Esophagus (tissue), 2 donors: ENCODE measurements around the gene GPR22. TPM values are rescaled to one million over a fixed set of nuclear protein-coding genes. Genes with fewer than 3 reads are reported as not detected.
A peak's percentile ranks its signal among the peaks of the same experiment; 100 is the strongest.

Experiments used
- H3K27ac ChIP-seq, 2 donors: one replicate each; pipeline ENCODE4 v1.5.1; 2013; ENCODE audit warnings: low read depth in 2 of 2, mild to moderate bottlenecking in 2 of 2, inconsistent platforms in 1 of 2, low read length in 1 of 2, moderate library complexity in 1 of 2
- H3K27me3 ChIP-seq, 2 donors: one replicate each; pipeline ENCODE4 v1.6.1; 2013; ENCODE audit warnings: low read length in 2 of 2, control low read depth in 1 of 2, mild to moderate bottlenecking in 1 of 2; ENCODE audit not compliant: insufficient read depth in 2 of 2, control insufficient read depth in 1 of 2
- H3K36me3 ChIP-seq, 2 donors: one replicate each; pipeline ENCODE4 v1.6.1; 2013; ENCODE audit warnings: low read length in 1 of 2; ENCODE audit not compliant: control insufficient read depth in 2 of 2, insufficient read depth in 2 of 2
- H3K4me1 ChIP-seq, 2 donors: one replicate each; pipeline ENCODE4 v1.6.1; 2013; ENCODE audit warnings: low read length in 1 of 2; ENCODE audit not compliant: control insufficient read depth in 2 of 2, insufficient read depth in 2 of 2
- H3K4me3 ChIP-seq, 2 donors: one replicate each; pipeline ENCODE4 v1.5.1; 2013; ENCODE audit warnings: low read length in 2 of 2, mild to moderate bottlenecking in 2 of 2, low read depth in 1 of 2, moderate library complexity in 1 of 2
- H3K9me3 ChIP-seq, 2 donors: one replicate each; pipeline ENCODE4 v1.6.1; 2013; ENCODE audit warnings: mild to moderate bottlenecking in 2 of 2, low read depth in 1 of 2, low read length in 1 of 2, moderate library complexity in 1 of 2; ENCODE audit not compliant: control insufficient read depth in 2 of 2, insufficient read depth in 1 of 2
- WGBS, 2 donors: extraction: QIAGEN DNeasy Blood & Tissue Kit; methylation state at CpG; one replicate each; pipeline ENCODE4 v1.1.7; 2013; 5-methylcytosine and 5-hydroxymethylcytosine counted together
- polyA plus RNA-seq, 2 donors: library from polyadenylated mRNA; stranded (reverse); fragments of 200-250 nt; gene quantifications; one replicate each; pipeline ENCODE4 v1.2.3, GENCODE V29; 2013
- donor health status: healthy with polysubstance abuse.
- donor health status: Bipolar disorder and iron deficiency.

Gene GPR22
- polyA plus RNA-seq, 2 donors, result not detected

- no peak overlapping the region for H3K27ac ChIP-seq
- H3K27me3 ChIP-seq, result no peaks in the 10 kb centered on the region
- peaks cover 0 to 2% of the 10 kb centered on the region in 2 donors for H3K36me3 ChIP-seq
- H3K4me3 ChIP-seq, result no peak overlapping the region
- H3K9me3 ChIP-seq, result no peaks in the 10 kb centered on the region
- no peaks in the 10 kb centered on the region for H3K4me1 ChIP-seq
These were observed 25.7 kb downstream of the GPR22 start for GRCh38 chr7:107495516-107495915.

GRCh38 chr7:107499731-107500130 lies 29.9 kb downstream of the GPR22 start:
- Histone ChIP-seq H3K27me3 (no peaks in the 10 kb centered on the region), H3K27ac (no peak overlapping the region), H3K4me3 (no peak overlapping the region), H3K4me1 (no peaks in the 10 kb centered on the region), H3K9me3 (no peaks in the 10 kb centered on the region), H3K36me3 (peaks cover 0 to 2% of the 10 kb centered on the region in 2 donors)
- 82 to 86% methylated on average over 4 of the region's 4 CpGs for WGBS, 2 donors

GRCh38 chr7:107501593-107501992 lies 31.7 kb downstream of the GPR22 start:
- peaks cover 0 to 1% of the 10 kb centered on the region in 2 donors for H3K4me1 ChIP-seq
- no peak overlapping the region for H3K27ac ChIP-seq
- no peaks in the 10 kb centered on the region for H3K27me3 ChIP-seq
- WGBS, 2 donors, result 70 to 100% methylated on average over 1 of the region's 1 CpG
- H3K36me3 ChIP-seq, result no peaks in the 10 kb centered on the region
- H3K4me3 ChIP-seq, result no peak overlapping the region
- H3K9me3 ChIP-seq, result no peaks in the 10 kb centered on the region

GRCh38 chr7:107502154-107502553 lies 32.3 kb downstream of the GPR22 start:
- WGBS, 2 donors, result 88 to 92% methylated on average over 3 of the region's 3 CpGs
- Histone ChIP-seq H3K27ac (no peak overlapping the region), H3K36me3 (no peaks in the 10 kb centered on the region), H3K4me3 (no peak overlapping the region), H3K27me3 (no peaks in the 10 kb centered on the region), H3K9me3 (no peaks in the 10 kb centered on the region), H3K4me1 (peaks cover 0 to 3% of the 10 kb centered on the region in 2 donors)

DNA sequence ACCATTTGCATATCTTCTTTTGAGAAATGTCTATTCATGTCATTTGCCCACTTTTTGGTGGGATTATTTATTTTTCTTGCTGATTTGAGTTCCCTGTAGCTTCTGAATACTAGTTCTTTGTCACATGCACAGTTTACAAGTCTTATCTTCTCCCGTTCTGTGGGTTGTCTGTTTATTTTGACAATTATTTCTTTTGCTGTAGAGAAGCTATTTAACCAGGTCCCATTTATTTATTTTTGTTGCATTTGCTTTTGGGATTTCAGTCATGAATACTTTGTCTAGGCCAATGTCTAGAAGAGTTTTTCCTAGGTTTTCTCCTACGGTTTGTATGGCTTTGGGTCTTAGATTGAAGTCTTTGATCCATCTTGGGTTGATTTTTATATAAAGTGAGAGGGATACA lies 32.9 kb downstream of the GPR22 start:
- Histone ChIP-seq H3K27ac (no peak overlapping the region), H3K36me3 (no peaks in the 10 kb centered on the region), H3K9me3 (no peaks in the 10 kb centered on the region), H3K4me3 (no peak overlapping the region), H3K4me1 (peaks cover 0 to 3% of the 10 kb centered on the region in 2 donors), H3K27me3 (no peaks in the 10 kb centered on the region)
- 93 to 94% methylated on average over 2 of the region's 2 CpGs for WGBS, 2 donors

DNA sequence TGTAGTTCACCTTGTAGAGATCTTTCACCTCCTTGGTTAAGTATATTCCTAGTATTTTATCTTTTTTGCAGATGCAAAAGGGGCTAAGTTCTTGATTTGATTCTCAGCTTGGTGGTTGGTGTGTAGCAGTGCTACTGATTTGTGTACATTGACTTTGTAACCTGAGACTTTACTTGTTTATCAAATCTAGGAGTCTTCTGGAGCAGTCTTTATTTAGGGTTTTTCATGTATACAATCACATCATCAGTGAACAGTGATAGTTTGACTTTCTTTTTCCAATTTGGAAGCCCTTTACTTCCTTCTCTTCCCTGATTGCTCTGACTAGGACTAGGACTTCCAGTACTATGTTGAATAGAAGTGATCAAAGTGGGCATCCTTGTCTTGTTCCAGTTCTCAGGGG lies 33.8 kb downstream of the GPR22 start:
- no peaks in the 10 kb centered on the region for H3K27me3 ChIP-seq
- H3K9me3 ChIP-seq, result no peaks in the 10 kb centered on the region
- H3K27ac ChIP-seq, result no peak overlapping the region
- peaks cover 0 to 3% of the 10 kb centered on the region in 2 donors for H3K4me1 ChIP-seq
- H3K4me3 ChIP-seq, result no peak overlapping the region
- H3K36me3 ChIP-seq, result no peaks in the 10 kb centered on the region

- H3K27me3 ChIP-seq, result no peaks in the 10 kb centered on the region
- H3K36me3 ChIP-seq, result no peaks in the 10 kb centered on the region
- 93 to 95% methylated on average over 1 of the region's 1 CpG for WGBS, 2 donors
- H3K9me3 ChIP-seq, result no peaks in the 10 kb centered on the region
- H3K27ac ChIP-seq, result peak overlapping the region in 1 of 2 donors; percentile 90
- no peak overlapping the region for H3K4me3 ChIP-seq
- H3K4me1 ChIP-seq, result peaks cover 0 to 3% of the 10 kb centered on the region in 2 donors
These were observed 35.5 kb downstream of the GPR22 start for GRCh38 chr7:107505362-107505761.

- Histone ChIP-seq H3K27ac (peak overlapping the region; percentile 68 to 90), H3K27me3 (no peaks in the 10 kb centered on the region)
- WGBS, 2 donors, result 54 to 56% methylated on average over 2 of the region's 2 CpGs
These were observed 36.3 kb downstream of the GPR22 start for GRCh38 chr7:107505997-107506673.

DNA sequence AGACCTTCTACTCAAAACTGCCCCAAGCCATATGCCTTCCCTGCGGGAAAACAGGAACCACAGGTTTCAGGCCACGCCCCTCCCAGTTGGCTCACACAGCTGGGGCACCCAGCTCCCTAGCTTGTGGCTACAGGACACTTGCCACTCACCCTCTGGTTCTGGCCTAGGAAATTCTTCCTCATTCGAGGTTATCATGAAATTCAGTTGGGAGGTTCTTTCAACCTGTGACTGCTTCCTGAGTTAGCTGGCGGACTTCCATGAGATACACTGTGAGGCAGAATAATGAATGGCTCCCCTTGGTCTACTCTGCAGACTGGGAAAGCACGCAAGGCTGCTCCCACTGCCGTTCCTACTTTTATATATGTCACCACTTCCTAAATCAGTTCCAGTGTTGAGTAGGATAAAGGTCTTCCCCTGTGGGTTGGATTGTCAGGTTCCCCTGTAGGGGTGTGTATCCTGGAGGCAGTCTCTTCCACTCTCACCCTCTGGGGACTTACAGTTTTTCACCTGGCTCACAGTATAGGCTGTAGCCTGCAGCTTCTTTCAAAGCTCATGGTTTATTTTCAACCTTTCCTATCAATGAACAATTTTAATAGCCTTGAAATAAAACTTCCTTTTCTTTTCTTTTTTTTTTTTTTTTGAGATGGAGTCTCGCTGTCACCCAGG lies 37.0 kb downstream of the GPR22 start:
- WGBS, 2 donors, result 60 to 62% methylated on average over 7 of the region's 7 CpGs
- no peaks in the 10 kb centered on the region for H3K9me3 ChIP-seq
- H3K36me3 ChIP-seq, result no peaks in the 10 kb centered on the region
- no peaks in the 10 kb centered on the region for H3K27me3 ChIP-seq
- no peak overlapping the region for H3K4me3 ChIP-seq
- peak overlapping the region; percentile 68 to 90 for H3K27ac ChIP-seq
- H3K4me1 ChIP-seq, result peaks cover 0 to 3% of the 10 kb centered on the region in 2 donors

More at GRCh38 chr7:107505997-107506673, 36.3 kb downstream of the GPR22 start:
- Histone ChIP-seq H3K4me3 (no peak overlapping the region), H3K9me3 (no peaks in the 10 kb centered on the region), H3K36me3 (no peaks in the 10 kb centered on the region), H3K4me1 (peaks cover 0 to 3% of the 10 kb centered on the region in 2 donors)
